Mesenchymal stem cell (in vitro differentiated cells and primary cell): ENCODE data around the gene CHD8.
"Not testable (repeated sequence)": the region's sequence is repeated elsewhere in the genome, so short reads cannot be mapped to it uniquely, and the experiment has no call there.

ENCODE experiments used
- DNase-seq: peaks from one replicate; pipeline ENCODE4 v3.0.0-alpha.2; 2013
- H2AFZ ChIP-seq: one replicate; pipeline ENCODE4 v1.6.1; 2013; ENCODE audit warnings: low read depth, mild to moderate bottlenecking, control low read depth, inconsistent platforms, low read length, moderate library complexity
- H2AK5ac ChIP-seq: 2 replicates; pipeline ENCODE4 v1.6.1; 2013; ENCODE audit warnings: low read length, moderate library complexity, mild to moderate bottlenecking, inconsistent platforms; ENCODE audit not compliant: severe bottlenecking
- H2BK120ac ChIP-seq: one replicate; pipeline ENCODE4 v1.6.1; 2013; ENCODE audit warnings: low read depth, mild to moderate bottlenecking, inconsistent platforms, low read length, moderate library complexity
- H2BK12ac ChIP-seq, 2 experiments: one replicate each; pipeline ENCODE4 v1.6.1; 2013; ENCODE audit warnings: inconsistent platforms in 2 of 2, low read length in 2 of 2, mild to moderate bottlenecking in 2 of 2, moderate library complexity in 2 of 2, control low read depth in 1 of 2
- H2BK15ac ChIP-seq: one replicate; pipeline ENCODE4 v1.6.1; 2013; ENCODE audit warnings: mild to moderate bottlenecking, low read depth, inconsistent platforms; ENCODE audit not compliant: poor library complexity, severe bottlenecking
- H2BK5ac ChIP-seq: 2 replicates; pipeline ENCODE4 v1.6.1; 2013; ENCODE audit warnings: low read depth, mild to moderate bottlenecking, low read length, control low read depth, inconsistent platforms; ENCODE audit not compliant: poor library complexity, severe bottlenecking
- H3K14ac ChIP-seq, 2 experiments: one replicate each; pipeline ENCODE4 v1.6.1; 2013; ENCODE audit warnings: inconsistent platforms in 2 of 2, low read length in 2 of 2, control low read depth in 1 of 2, mild to moderate bottlenecking in 1 of 2, moderate library complexity in 1 of 2
- H3K18ac ChIP-seq, 2 experiments: one replicate each; pipeline ENCODE4 v1.6.1; 2013; ENCODE audit warnings: inconsistent platforms in 2 of 2, low read length in 2 of 2, control low read depth in 1 of 2, low read depth in 1 of 2, mild to moderate bottlenecking in 1 of 2
- H3K23ac ChIP-seq, 2 experiments: one replicate each; pipeline ENCODE4 v1.6.1; 2013; ENCODE audit warnings: inconsistent platforms in 2 of 2, low read length in 2 of 2, mild to moderate bottlenecking in 2 of 2, moderate library complexity in 2 of 2, control low read depth in 1 of 2
- H3K27ac ChIP-seq: 2 replicates; pipeline ENCODE4 v1.5.1; 2013; ENCODE audit warnings: mild to moderate bottlenecking, moderate library complexity, low read length, control low read depth, inconsistent platforms; ENCODE audit not compliant: poor library complexity, severe bottlenecking
- H3K27me3 ChIP-seq, 2 experiments: 2 replicates each; pipeline versions ENCODE4 v1.6.1 to v1.7.0; 2013; ENCODE audit warnings: low read length in 2 of 2, mild to moderate bottlenecking in 2 of 2, moderate library complexity in 2 of 2, control low read depth in 1 of 2, inconsistent platforms in 1 of 2; ENCODE audit not compliant: control insufficient read depth in 1 of 2, insufficient read depth in 1 of 2
- H3K36me3 ChIP-seq, 2 experiments: 2 replicates each; pipeline versions ENCODE4 v1.6.1 to v1.7.0; 2013; ENCODE audit warnings: low read length in 2 of 2, control low read depth in 1 of 2, inconsistent platforms in 1 of 2, low read depth in 1 of 2, mild to moderate bottlenecking in 1 of 2; ENCODE audit not compliant: insufficient read depth in 2 of 2, control insufficient read depth in 1 of 2
- H3K4ac ChIP-seq, 2 experiments: one replicate each; pipeline ENCODE4 v1.6.1; 2013; ENCODE audit warnings: inconsistent platforms in 2 of 2, low read length in 2 of 2, mild to moderate bottlenecking in 2 of 2, moderate library complexity in 2 of 2, control low read depth in 1 of 2, low read depth in 1 of 2
- H3K4me1 ChIP-seq: 2 replicates; pipeline ENCODE4 v1.6.1; 2013; ENCODE audit warnings: low read depth, low read length, control low read depth; ENCODE audit not compliant: control insufficient read depth, insufficient read depth
- H3K4me2 ChIP-seq: 2 replicates; pipeline ENCODE4 v1.6.1; 2013; ENCODE audit warnings: low read length, mild to moderate bottlenecking, inconsistent platforms; ENCODE audit not compliant: poor library complexity, severe bottlenecking
- H3K4me3 ChIP-seq, 2 experiments: 2 replicates each; pipeline versions ENCODE4 v1.5.1 to v1.7.0; 2013; ENCODE audit warnings: low read length in 2 of 2, mild to moderate bottlenecking in 2 of 2, control low read depth in 1 of 2, low read depth in 1 of 2; ENCODE audit not compliant: insufficient read depth in 1 of 2
- H3K79me1 ChIP-seq: replicated peaks from 2 replicates; pipeline ENCODE4 v1.6.1; 2013; ENCODE audit warnings: mild to moderate bottlenecking, control low read depth, low read length, inconsistent platforms; ENCODE audit not compliant: poor library complexity, severe bottlenecking
- H3K9ac ChIP-seq: 2 replicates; pipeline ENCODE4 v1.7.0; 2013; ENCODE audit warnings: mild to moderate bottlenecking, low read length, moderate library complexity
- H3K9me3 ChIP-seq: 2 replicates; pipeline ENCODE4 v1.7.0; 2013; ENCODE audit warnings: mild to moderate bottlenecking, low read length; ENCODE audit not compliant: control insufficient read depth
- H4K8ac ChIP-seq: one replicate; pipeline ENCODE4 v1.6.1; 2013; ENCODE audit warnings: inconsistent platforms, mild to moderate bottlenecking, low read length, moderate library complexity
- H4K91ac ChIP-seq: one replicate; pipeline ENCODE4 v1.6.1; 2013; ENCODE audit warnings: mild to moderate bottlenecking, low read length, inconsistent platforms
- WGBS: methylation state at CpG from one replicate; pipeline ENCODE4 v1.1.7; 2013; ENCODE audit warnings: mixed read lengths; 5-methylcytosine and 5-hydroxymethylcytosine counted together

The CHD8 gene

GRCh38 chr14:21455592-21455911 is 371 bp downstream of the CHD8 start:
- no peaks in the 10 kb centered on the region for H3K27me3 ChIP-seq
- DNase-seq = no peak
- H2BK5ac ChIP-seq = no peak overlapping the region
- H2BK15ac ChIP-seq = no peak overlapping the region
- H3K9me3 ChIP-seq = no peaks in the 10 kb centered on the region
- H3K36me3 ChIP-seq = peaks cover 4 to 28% of the 10 kb centered on the region in 2 experiments
- H3K4me2 ChIP-seq = peak overlapping the region; percentile 95
- H3K27ac ChIP-seq = peak overlapping the region; percentile 83
- peak overlapping the region in 1 of 2 experiments; percentile 97 for H3K4ac ChIP-seq
- no peak overlapping the region for H2AK5ac ChIP-seq
- no peaks in the 10 kb centered on the region for H3K79me1 ChIP-seq
- peak overlapping the region; percentile 87 to 96 for H3K4me3 ChIP-seq
- H3K4me1 ChIP-seq = peaks cover 5% of the 10 kb centered on the region
- 0% methylated on average over 4 of the region's 17 CpGs for WGBS
- peak overlapping the region; percentile 100 for H3K9ac ChIP-seq
- peak overlapping the region; percentile 76 for H2AFZ ChIP-seq
- peak overlapping the region; percentile 66 to 73 for H3K18ac ChIP-seq
- H3K14ac ChIP-seq = no peak overlapping the region
- no peak overlapping the region for H4K91ac ChIP-seq
- no peak overlapping the region for H3K23ac ChIP-seq
- H2BK12ac ChIP-seq = peak overlapping the region in 1 of 2 experiments; percentile 42
- H4K8ac ChIP-seq = no peak overlapping the region
- H2BK120ac ChIP-seq = peak overlapping the region; percentile 52

GRCh38 chr14:21454843-21455544 is 929 bp downstream of the CHD8 start:
- Histone ChIP-seq H2AFZ (no peak overlapping the region), H2BK120ac (no peak overlapping the region), H3K14ac (peak overlapping the region in 1 of 2 experiments; percentile 41)

GRCh38 chr14:21449899-21450216 is 6.1 kb downstream of the CHD8 start:
- Histone ChIP-seq H2AK5ac (no peak overlapping the region), H3K4me1 (peaks cover 5% of the 10 kb centered on the region), H3K14ac (no peak overlapping the region), H2BK5ac (no peak overlapping the region), H3K4me2 (no peak overlapping the region), H3K23ac (no peak overlapping the region), H3K4me3 (no peak overlapping the region), H3K4ac (no peak overlapping the region), H4K91ac (no peak overlapping the region), H2AFZ (no peak overlapping the region), H3K36me3 (peaks cover 5 to 7% of the 10 kb centered on the region in 2 experiments), H3K9me3 (no peaks in the 10 kb centered on the region), H2BK12ac (no peak overlapping the region), H3K79me1 (peaks cover 2% of the 10 kb centered on the region), H2BK15ac (no peak overlapping the region), H3K27me3 (no peaks in the 10 kb centered on the region), H4K8ac (no peak overlapping the region), H3K18ac (no peak overlapping the region), H3K9ac (peak overlapping the region; percentile 8), H3K27ac (no peak overlapping the region), H2BK120ac (no peak overlapping the region)
- WGBS = 100% methylated on average over 1 of the region's 1 CpG
- DNase-seq = no peak

More at GRCh38 chr14:21454843-21455544, 929 bp downstream of the CHD8 start:
- peak; percentile 15 for DNase-seq
- Histone ChIP-seq H3K27ac (peak overlapping the region; percentile 83), H4K91ac (no peak overlapping the region), H3K18ac (no peak overlapping the region), H3K4me3 (peak overlapping the region; percentile 49 to 96), H3K27me3 (no peaks in the 10 kb centered on the region), H3K23ac (no peak overlapping the region), H4K8ac (no peak overlapping the region), H2AK5ac (no peak overlapping the region), H3K4me2 (peak overlapping the region; percentile 95), H3K36me3 (peaks cover 2 to 25% of the 10 kb centered on the region in 2 experiments), H2BK5ac (no peak overlapping the region), H2BK12ac (no peak overlapping the region), H3K9me3 (no peaks in the 10 kb centered on the region), H3K9ac (peak overlapping the region; percentile 100), H3K4ac (no peak overlapping the region), H2BK15ac (no peak overlapping the region), H3K79me1 (no peaks in the 10 kb centered on the region), H3K4me1 (peaks cover 6% of the 10 kb centered on the region)
- WGBS = 55% methylated on average over 15 of the region's 15 CpGs

GRCh38 chr14:21442657-21443056 is 13.3 kb downstream of the CHD8 start:
- not testable (repeated sequence) for H3K4me3 ChIP-seq, H2AK5ac ChIP-seq, H3K9me3 ChIP-seq, H3K27ac ChIP-seq, H3K27me3 ChIP-seq, H3K14ac ChIP-seq, H2BK12ac ChIP-seq, H2BK120ac ChIP-seq, H3K4ac ChIP-seq, H4K91ac ChIP-seq, H3K4me2 ChIP-seq, H3K18ac ChIP-seq, H2BK5ac ChIP-seq, H2AFZ ChIP-seq, H4K8ac ChIP-seq, H2BK15ac ChIP-seq, H3K23ac ChIP-seq, H3K36me3 ChIP-seq, H3K9ac ChIP-seq, DNase-seq, H3K4me1 ChIP-seq
- peaks cover 12% of the 10 kb centered on the region for H3K79me1 ChIP-seq
- WGBS = 63% methylated on average over 1 of the region's 1 CpG
